NCI-H69 (cell line): ENCODE data around the gene PHRF1.

Experiments used
- DNase-seq: peaks from one replicate; lab custom pipeline; 2025; lab: John Stamatoyannopoulos, UW

Gene PHRF1

DNA sequence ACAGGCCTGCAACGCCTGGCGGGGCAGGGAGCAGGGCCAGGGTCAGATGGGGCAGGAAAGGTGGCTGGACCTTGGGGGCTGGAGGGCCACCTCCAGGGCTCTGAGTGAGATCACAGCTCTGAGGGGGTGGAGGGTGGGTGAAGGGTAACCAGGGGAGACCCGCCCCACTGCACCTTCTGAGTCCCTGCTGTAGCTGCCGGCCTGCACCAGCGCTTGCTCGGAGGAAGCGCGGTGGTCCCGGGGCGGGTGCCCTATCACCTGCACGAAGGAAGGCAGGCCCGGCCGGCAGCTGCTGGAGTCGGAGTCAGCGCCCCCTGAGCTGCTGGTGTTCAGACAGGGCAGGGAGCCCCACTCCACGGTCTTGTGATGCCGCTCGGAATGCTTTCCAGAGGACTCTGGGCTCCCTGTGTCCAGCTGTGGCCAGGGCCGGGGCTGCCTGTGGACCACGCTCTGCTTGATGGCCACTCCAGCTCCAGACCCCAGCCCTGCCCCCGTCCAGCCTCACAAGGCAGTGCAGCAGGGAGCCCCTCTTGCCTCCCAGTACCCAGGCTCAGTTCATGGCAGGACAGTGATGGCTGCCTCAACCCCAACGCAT is 19.5 kb upstream of the PHRF1 start:
- no peak for DNase-seq

DNA sequence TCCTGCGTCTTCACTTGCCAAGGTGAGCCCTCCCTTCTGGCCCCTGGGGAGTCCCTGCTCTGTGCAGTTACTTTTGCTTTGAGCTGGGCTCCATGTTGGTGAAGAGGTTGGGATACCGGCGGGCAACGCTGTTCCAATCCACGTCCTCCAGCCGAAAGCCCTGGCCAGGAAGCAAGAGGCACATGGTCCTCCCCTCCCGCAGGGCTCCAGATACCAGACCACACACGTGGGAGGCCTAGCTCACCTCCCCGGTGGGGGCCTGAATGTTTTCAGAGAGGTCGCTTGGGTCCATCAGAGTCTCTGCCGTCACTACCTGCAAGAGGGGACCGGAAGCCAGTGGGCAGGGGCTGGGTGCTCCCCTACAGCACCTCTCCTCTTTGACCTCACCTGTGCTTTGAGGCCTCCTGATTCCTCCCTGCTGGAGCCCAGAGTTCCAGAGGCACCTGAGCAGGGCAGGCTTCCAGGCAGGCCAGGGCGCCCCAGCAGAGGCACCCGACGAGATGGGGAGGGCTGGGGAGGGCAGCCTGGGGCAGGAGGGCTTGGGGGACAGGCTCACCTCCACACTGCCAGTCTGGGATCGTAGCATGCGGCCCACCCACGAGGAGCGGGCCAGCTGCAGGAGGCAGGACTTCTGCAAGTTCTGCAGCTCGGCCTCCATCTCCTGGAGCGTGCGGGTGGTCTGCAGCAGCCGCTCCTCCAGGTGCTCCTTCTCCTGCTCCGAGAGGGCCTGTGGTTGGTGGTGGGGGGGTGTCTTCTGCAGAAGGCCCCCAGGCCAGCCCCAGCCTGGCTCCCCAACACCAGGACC is 18.7 kb upstream of the PHRF1 start:
- DNase-seq: no peak

DNA sequence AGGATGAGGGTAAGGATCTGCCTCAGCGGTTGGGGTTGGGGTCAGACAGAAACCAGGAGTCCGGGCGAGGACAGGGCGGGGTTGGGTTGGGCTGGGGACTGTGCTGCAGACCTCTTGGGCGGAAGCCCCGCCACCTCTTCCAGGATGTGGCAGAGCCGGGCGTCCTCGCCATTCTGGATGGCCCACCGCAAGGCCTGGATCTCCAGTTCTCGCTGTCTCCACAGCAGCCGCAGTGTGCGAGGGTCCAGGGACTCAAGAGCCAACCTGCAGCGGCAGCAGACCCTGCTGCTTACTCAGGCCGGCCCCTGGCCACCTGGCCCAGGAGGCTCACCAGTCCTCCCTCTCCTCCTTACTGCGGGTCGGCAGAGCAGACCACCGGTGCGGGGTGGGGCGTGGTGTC is 17.8 kb upstream of the PHRF1 start:
- DNase-seq: no peak

DNA sequence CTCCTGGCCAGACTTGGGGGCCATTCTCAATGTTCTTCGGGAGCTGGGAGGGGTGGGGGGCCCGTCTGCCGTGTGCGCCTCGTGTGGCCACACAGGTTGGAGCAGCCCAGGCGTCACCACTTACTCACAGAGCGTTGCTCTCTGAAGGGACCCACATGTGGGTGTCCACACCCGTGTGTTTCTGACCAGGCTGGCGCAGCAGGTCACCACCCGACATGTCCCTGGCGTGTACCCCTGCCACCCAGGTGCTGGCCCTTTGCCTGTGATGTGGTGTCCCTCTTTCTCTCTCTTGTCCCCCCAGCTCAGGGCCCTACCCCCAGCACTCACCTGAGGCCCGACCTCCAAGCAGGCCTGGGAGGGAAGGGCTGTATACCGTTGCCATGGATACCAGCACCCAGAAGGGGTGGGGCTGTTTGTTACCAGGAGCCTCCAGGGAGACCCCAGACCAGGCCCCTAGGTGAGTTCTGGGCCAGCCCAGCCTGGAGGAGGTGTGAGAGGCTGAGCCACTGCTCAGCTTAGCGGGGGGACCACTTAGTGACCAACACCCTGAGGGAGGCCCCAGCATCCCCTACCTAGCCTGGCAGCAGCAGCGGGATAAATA is 17.1 kb upstream of the PHRF1 start:
- DNase-seq: peak; percentile 25

DNA sequence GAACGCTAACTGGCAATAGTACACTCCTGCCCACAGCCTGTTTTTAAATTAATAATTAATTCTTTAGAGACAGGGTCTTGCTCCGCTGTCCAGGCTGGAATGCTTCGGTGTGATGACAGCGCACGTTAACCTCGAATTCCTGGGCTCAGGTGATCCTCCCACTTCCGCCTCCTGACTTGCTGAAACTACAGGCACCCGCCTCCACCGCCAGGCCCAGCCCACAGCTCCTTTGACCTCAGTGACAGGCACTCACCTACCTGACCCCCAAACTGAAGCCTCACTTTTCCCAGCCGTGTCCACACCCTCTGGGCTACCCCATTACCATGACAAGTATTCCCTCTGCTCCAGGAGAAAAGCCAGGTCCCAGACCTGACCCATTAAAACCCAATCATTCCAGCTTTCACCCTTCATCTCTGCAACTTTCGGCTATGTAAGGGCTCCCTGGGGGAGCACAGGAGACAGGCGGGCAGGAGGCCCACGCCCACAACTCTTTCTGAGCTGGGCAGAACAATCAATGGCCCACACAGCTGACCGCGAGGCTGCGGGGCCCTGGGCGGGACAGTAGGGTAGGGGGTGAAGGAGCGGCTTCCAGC is 16.5 kb upstream of the PHRF1 start:
- no peak for DNase-seq

DNA sequence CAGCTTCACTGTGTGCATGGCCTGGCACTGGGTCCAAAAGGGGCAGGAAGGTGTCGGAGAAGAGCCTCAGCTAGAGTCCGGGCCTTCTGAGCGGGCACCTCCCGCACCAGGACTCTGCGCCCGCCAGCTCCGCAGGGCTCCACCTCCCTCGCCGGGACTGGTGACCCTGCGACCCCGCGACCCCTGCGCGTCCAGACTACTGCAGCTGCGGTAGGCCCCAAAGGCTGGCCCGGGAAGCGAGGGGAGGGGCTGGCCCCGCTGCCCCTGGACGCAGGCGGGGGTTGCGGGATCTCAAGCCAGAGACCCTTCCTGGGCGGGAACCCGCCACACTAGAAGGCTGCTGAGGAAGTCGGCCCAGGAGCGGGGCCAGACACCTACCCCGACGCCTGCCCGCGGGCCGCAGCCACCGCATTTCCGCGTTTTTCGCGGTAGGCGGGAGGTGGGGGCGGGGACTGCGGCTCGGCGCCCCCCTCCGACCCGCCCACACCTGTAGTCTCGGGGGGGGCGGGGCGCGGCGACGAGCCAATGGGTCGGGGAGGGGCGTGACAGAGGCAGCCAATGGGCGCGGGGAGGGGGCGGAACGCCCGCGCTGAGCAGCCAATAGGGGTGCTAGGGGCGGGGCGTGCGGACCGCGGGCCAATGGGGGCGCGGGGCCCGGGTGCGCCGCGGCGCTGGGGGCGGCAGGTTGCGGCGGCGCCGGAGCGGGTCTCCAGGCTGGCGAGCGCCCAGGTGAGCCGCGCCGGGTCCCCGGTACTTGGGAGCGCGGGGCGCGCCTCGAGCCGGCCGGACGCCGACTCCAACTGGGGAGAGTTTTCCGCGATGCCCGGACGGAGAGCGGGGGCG is 15.7 kb upstream of the PHRF1 start, which contains the start of the genes LMNTD2 and RASSF7:
LMNTD2 (minus strand) TSS at position 434 of the 843 bp plus-strand sequence; CDS start at position 412, 22 bp downstream.
RASSF7 (plus strand) TSS at position 666 of the 843 bp plus-strand sequence. CDS start 799 bp downstream, outside the sequence.
- DNase-seq: peak; percentile 97

DNA sequence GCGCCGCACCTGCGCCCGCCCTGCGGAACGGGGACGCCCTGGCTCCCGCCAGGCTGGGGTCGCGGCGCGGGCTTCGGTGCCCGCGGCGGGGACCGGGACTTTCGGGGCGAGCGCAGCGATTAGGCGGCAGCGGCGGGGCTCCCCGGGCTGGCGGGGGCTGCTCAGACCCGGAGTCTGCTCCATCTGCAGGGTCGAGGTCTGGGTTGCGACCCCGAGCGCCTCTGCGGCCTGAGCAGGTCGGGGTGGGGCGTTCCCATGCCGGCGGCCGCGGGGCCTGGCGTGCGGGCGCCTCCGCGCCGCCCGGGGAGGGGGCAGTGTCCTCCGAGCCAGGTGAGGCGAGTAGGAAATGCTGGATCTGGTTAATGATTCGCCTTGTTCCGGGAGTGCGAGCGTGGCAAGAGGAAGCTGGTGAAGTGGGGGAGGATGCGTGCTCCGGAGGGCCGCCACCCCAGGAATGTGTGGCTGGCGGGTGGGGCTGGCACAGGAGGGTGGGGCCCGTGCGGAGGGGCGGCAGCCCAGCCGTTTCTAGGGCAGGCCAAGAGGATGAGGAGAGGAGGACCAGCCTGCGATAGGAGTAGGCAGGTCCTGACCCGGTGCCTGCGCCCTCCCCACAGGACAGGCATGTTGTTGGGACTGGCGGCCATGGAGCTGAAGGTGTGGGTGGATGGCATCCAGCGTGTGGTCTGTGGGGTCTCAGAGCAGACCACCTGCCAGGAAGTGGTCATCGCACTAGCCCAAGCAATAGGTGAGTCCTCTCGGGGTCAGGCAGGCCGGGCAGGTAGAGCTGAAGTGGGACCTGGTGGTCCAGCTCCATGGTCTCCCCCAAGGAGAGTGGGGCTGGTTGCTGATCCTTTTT is 14.9 kb upstream of the PHRF1 start:
- DNase-seq: peak; percentile 59

DNA sequence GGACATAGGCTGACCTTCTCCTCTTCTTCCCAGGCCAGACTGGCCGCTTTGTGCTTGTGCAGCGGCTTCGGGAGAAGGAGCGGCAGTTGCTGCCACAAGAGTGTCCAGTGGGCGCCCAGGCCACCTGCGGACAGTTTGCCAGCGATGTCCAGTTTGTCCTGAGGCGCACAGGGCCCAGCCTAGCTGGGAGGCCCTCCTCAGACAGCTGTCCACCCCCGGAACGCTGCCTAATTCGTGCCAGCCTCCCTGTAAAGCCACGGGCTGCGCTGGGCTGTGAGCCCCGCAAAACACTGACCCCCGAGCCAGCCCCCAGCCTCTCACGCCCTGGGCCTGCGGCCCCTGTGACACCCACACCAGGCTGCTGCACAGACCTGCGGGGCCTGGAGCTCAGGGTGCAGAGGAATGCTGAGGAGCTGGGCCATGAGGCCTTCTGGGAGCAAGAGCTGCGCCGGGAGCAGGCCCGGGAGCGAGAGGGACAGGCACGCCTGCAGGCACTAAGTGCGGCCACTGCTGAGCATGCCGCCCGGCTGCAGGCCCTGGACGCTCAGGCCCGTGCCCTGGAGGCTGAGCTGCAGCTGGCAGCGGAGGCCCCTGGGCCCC is 14.1 kb upstream of the PHRF1 start:
- no peak for DNase-seq

DNA sequence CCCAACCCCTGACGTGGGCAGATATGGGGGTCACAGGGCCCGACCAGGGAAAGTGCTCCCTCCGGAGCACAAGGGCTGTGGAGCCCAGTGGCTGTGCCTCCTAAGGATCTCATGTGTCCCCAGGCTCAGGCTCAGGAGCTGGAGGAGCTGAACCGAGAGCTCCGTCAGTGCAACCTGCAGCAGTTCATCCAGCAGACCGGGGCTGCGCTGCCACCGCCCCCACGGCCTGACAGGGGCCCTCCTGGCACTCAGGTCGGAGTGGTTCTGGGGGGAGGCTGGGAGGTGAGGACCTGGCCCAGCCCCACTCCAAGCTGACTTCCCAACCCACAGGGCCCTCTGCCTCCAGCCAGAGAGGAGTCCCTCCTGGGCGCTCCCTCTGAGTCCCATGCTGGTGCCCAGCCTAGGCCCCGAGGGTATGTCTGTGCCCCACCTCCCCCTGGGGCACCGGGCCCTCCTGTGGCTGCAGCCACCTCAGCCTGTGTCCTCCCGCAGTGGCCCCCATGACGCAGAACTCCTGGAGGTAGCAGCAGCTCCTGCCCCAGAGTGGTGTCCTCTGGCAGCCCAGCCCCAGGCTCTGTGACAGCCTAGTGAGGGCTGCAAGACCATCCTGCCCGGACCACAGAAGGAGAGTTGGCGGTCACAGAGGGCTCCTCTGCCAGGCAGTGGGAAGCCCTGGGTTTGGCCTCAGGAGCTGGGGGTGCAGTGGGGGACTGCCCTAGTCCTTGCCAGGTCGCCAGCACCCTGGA is 13.0 kb upstream of the PHRF1 start:
- DNase-seq: no peak

DNA sequence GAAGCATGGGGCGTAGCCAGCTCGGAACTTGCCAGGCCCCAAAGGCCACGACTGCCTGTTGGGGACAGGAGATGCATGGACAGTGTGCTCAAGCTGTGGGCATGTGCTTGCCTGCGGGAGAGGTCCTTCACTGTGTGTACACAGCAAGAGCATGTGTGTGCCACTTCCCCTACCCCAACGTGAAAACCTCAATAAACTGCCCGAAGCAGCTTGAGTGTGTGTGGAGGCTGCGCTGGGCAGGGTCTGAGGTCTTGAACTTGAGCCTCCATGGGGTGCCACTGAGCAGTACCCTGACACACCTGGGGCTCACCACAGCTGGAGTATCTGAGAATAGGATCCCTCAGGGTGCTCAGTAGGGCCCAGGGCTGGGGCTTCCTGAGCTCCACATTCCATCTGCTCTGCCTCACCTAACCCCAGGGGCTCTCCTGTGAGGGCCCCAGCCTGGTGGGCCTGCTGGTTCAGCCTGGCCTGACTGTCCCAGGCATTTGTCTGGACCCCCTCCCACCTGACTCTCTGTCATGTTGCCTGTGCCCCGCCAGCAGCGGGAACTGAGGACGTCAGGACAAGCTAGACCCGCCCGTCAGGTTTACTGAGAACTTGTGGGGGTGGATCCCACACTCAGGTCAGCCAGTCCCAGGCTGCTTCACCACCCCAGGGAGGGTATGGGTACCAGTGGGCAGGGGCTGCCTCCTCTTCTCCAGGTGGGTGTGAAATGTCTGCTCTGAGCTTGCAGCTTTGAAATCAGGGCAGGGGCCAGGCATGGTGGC is 12.3 kb upstream of the PHRF1 start:
- no peak for DNase-seq

DNA sequence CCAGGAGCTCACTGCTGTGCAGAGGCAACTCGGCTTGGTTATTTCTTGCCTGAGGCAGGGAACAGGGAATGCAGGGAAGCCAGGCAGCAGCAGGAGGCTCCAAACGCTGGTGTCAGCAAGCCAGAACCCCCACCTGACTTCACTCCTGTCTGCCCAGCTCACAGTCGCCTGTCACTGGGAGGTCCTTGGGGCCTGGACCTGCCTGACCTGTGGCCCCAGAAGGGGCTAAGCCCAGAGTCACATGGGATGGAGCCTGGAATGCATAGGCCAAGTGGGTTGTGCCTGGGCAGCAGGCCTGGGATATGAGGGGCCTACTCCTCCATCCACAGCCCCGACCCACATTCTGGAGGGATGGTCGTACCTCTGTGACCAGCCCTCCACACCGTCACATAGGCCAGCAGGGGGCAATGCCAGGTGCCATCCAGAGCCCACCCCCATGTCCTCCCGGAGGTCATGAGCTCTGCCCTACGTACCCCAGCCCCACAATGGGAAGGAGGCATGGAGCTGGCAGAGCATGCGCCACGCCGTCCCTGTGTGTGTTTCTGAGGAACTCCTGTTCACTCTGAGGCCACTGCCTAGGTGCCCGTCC is 10.3 kb upstream of the PHRF1 start:
- peak; percentile 47 for DNase-seq

DNA sequence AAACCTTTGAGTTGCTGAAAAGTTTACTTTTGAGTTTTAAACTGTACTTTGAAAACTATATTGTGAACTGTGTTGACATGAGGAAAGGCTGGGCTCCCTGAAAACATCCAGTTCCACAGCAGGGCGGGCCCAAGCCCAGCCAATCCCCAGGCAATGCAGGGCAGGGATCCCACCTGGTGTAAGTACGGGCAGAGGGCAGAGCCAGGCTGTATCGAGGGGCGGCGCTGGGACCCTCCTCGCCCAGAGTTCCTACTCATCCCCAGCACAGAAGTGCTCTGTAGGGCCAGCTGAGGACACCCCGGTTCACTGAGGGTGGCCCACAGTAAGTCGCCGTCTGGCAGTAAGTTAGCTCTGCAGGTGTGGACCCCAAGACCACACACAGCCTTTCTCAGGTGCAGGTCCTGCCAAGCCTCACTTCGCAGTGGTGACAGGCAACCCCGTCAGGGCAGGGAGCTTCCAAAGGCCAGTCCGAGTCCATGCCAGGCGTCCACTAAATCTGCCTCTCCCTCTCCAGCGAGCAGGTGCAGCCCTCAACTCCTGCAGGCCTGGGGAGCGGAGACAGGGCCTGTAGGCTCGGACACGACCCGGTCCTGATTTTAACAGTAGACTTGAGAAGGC is 9.2 kb upstream of the PHRF1 start:
- no peak for DNase-seq

DNA sequence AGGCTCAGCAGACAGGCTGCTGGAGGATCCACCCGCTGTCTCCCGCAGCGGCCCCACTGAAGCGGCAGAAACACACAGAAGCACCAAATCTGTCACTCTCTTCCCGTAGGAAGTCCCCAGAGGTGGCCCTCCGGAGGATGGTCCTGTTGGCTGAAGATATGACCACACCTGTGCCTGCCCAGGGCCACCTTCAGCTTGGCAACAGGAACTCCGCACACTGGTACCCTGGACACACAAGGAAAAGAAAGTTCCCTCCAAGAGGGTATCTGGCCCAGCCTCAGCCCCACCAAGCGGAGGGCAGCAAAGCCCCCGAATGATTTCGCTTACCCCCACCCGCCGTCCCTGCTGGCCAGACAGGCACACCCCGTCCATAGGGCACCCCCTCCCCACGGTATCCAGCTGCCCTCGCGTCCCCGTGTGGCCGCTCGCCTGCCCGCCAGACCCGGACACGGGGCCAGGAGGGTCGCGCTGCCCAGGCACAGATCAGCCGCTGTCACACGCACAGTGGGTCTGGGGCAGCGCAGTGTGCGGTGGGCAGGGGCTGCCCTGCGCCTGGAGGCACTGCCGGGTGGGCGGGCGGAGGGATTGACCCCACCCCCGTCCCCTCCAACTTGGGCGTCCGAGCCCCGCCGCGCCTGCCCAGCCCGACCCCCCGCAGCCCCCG is 8.5 kb upstream of the PHRF1 start:
- no peak for DNase-seq

DNA sequence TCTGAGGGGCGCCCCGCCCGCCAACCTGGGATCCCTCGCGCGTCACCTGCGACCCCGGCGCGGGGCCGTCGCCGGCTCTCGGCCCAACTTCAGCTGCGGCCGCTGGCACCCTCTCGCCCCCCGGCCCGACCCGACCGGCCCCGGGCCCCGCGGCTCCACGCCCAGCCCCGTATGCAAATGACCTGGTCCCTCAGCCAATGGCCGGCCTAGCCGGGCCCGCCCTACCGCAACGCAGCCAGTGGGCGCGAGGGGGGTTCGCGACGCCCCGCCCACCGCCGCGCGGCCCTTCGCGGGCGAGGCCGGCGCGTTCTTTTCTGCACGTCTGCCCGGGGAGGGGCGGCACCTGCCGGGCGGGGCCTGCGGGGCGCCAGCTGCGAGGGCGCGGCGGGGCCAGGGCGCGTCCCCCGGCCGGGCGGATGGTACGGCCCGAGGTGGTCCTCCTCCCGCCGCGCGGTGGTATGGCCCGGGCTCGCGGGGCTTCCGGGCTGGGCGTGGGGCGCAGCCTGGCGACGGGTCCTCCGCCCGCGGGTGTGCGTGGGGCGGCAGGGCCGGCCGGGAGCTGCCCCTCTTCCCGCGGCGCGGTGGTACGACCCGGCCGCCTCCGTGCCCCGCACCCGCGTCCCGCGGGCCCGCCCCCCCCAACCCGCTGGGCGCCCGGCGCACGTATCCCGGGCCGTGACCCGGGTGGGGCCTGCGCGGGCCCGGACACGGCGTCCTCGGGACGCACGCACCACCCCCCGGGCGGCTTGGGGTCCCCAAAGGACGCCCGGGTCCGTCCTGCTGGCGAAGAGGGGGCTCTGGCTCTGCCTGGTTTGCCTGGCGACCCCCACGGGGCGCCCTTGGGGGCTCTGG is 7.7 kb upstream of the PHRF1 start:
- DNase-seq: peak; percentile 99

DNA sequence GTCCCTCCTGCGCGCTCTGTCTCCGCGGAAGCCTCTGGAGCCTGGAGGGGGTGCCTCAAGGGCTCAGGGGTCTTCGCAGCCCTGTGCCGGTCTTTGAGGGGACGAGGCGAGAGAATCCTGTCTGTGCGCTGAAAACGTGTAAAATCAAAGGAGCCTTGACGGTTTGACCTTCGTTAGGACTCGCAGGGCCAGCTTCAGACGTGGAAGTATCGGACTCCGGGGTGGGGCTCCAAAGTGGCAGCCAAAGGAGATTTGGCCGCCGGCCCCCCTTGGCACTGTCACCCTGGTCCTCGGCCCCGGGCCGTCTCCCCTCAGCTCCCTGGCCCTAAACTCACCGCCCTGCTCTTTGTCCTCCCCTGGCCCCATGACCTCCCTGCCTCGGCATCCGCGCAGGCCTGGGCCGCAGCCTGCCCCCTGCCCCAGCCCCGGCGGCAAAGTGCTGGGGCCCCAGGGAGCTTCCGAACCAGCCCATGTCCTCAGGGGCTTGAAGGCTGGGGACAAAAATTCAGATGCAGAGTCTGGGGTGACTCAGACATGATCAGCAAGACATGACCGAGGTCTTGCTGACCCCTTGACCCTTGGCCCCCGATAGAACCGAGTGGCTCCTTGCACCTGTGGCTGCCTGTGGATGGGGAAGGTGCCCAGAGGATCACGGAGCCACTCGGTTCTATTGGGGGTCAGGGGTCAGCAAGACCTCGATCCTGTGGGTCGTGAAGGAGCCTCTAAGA is 6.9 kb upstream of the PHRF1 start:
- DNase-seq: no peak

DNA sequence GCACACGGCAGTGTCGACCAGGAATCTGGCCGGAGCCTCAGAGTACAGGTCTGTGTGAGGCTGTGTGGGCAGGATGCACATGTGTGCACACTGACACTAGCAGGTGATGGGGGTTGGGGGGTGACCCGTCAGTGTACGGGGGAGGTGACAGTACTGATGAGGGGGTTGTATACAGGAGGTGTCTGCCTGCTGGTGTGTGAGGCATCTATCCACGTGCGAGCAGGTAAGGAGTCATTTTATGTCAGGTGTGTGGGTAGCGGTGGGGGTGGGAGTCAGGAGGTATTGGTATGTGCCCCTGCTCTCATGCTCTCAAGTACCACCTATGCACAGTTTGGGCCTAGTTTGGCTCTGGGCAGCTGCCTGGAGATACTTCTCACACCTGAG is 4.5 kb upstream of the PHRF1 start:
- no peak for DNase-seq
